HG03060 (cell line): ENCODE data around the gene PTPN4.

Source experiments
- ATAC-seq: cut with Tn5 transposase; IDR thresholded peaks from one replicate; pipeline ENCODE4 v1.9.1; 2021; ENCODE audit warnings: low read depth, moderate number of reproducible peaks; ENCODE audit not compliant: unreplicated experiment

Gene PTPN4

DNA sequence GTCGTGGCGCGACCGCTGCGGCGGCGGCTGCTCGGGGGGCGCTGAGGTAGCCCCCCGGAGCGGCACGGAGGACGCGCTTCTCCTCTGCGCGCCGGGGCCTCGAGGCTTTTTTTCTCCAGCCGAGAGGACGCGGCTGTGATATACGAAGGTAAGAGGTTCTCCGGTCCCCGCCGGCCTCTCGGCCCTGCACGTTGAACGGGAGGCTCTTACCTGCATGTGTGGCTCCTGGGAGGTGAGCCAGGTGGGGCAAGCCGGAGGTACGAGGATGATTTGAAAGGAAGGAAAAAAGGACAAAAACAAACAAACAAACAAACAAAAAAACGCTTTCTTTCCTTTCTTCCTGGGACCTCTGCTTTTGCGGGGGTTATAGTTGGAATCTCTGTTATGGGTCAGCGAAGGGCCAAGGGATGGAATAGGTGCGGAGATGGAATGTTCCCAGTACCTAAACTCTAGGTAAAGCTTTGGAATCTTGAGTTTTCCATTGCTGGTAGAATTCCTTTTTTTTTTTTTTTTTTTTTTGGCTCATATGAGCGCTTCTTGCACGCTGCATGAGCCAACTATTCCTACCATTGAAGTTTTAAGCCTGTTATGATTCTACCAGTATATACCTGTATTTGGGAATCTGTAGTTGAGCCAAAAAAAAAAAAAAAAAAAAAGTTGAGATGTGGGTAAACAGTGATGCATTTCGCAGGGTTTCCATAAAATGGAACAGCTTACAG, 674 bp downstream of the PTPN4 start:
- peak; percentile 3 for ATAC-seq

DNA sequence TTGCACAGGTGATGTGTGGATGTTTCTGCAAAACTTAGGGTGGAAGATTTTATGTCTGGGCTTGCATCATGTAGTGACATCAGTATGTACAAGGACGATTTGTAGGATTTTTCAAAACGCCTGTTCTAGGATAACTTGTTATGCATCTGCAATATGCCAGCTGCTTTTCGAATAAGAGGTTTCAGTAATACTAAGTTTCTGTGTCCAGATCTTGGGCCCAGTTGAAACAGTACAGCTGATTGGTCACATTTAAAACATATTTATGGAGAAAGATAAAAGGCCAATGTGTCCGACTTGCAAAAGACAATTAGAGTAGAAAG, 1.2 kb downstream of the PTPN4 start:
- no peak for ATAC-seq

DNA sequence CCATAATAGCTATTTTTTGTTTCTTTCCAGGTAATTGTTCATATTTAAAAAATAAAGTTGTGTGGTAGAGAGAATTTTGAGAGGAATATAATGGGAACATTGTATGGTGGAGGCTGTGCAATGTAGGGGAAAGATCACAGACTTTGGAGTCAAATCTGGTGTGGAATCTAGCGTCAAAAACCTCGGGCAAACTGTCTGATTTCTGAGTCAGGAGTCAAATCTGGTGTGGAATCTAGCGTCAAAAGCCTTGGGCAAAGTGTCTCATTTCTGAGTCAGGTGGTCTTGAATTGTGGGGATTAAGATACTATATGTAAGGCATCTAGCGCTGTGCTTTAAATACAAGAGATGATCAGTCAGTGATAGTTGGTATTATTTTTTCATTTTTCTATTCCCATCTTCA, 5.1 kb downstream of the PTPN4 start:
- ATAC-seq: no peak

DNA sequence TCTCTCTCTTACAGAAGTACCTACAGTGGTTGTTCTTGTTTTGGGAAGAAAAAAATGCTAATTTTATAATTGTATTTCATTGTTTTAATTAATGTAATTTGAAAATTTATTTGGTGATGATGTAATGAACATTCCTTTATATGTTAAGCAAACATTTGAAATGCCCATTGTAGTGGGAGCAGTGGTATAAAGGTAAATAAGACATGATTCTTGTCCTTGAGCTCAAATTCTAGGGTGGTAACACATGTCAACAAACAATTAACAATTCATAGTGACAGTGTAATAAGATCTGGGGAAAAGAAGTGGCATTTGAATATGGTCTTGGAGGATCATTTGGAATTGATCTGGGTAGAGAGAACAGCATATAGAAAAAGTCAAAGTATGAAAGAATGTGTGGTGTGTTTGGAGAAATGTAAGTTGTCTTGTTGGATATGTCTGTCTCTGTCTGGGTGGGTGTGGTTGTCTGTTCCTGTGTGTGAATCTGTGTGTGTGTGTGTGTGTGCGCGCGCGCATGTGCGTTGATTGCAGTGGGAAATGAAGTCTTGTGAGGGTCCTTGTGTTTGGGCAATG, 5.8 kb downstream of the PTPN4 start:
- ATAC-seq: no peak

DNA sequence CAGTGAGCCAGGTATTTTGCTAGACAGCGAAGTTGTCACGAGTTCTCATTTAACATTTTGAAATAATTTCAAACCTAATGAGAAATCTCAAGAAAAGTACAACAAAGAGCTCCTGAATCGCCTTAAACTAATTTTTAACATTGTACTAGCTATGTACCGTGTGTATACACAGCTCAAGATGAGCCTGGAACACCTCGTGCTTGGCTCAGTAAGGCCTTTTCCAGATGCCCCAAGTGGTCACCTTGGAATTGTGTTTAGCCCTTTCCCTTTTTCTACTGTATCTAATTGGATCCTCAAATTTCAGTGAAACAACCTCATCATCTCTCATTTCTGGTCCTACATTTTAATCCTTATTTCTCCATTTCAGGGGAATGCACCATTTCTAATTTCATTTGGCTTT, 7.2 kb downstream of the PTPN4 start:
- no peak for ATAC-seq

DNA sequence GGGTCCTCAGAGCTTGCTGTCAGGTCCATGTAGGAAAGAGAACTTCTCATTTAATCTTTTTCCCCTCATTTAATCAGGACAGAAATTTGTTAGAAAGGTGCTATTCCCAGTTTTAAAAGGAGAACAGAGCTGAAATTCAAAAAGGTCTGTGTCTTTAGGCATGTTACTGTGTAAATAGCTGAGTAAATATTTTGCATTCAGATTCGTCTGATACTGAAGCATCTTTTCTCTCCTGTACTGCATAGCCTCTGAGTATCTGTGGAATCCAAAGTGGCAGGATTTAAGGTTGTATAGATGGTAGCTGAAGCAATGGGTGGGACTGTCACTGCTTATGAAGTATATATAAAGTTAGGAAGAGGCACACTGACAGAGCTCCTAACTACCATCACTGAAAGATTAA, 9.0 kb downstream of the PTPN4 start:
- ATAC-seq: no peak

DNA sequence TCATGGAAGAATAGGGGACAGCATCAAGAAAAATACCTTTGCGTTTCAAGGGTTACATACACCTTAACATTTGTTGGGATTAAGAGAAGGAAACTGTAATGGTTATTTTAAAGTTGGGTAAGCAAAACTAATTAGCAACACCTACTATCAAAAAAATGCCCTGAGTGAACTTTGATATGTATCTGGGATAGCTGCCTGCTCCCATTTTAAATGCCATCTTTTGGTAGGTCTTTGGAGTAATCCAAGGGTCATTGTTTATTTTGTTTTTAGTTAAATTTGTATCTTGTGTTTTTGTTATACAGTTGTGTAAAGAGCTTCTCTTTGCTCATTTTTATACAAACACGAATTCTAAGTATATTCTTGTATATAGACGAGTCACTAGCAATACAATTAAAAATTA, 9.9 kb downstream of the PTPN4 start:
- no peak for ATAC-seq

DNA sequence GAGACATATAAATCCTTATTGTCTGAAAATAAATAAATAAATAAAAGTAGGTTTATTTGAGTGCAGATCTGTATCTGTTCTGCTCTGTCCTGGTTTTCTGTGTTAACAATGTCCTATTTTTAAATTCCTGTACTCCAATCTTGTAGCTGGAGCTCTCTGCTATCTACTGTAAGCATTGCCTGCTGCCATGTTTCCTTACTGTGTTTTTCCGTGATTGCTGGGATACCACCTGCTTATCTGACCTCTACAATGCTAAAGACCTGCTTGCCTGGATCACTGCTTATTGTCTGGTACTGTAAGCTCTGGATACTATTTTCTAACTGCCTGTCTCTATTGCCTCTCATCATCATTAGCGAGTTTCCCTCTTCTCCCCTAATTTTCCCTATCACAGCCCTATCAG, 11.6 kb downstream of the PTPN4 start:
- no peak for ATAC-seq

DNA sequence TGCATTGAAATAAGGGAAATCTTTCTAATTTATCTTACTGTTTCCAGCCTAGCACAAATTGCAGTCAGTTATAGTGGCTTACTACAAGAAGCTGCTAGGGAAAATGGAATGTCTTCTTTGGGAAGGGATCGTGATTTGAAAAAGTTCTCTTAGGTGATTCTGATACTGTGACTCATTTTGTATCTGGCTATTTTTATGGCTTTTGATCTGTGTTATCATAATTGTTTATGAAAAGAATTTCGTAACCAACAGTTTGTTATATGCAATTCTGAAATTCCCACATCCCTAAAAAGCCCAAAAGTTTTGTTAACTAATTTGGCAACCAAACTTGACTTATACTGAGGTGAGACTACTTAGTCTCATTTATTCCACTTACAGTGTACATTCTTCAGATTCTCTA, 12.4 kb downstream of the PTPN4 start:
- no peak for ATAC-seq

DNA sequence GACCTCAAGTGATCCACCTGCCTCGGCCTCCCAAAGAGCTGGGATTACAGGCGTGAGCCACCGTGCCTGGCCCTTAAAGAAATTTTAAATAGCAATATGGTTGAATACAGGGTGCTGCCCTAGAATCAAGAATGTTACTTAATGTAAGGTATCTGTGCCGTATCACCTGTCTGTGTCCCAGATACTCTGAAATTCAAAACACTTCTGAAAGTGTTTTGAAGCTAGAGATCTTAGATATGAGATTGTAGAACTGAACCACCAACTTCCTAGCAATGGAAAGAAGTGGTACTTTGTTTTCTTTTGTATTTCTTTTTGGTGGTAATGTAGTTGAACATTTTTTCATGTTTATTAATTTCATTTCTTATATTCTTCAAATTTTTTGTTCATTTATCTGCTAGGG, 13.0 kb downstream of the PTPN4 start:
- ATAC-seq: no peak

DNA sequence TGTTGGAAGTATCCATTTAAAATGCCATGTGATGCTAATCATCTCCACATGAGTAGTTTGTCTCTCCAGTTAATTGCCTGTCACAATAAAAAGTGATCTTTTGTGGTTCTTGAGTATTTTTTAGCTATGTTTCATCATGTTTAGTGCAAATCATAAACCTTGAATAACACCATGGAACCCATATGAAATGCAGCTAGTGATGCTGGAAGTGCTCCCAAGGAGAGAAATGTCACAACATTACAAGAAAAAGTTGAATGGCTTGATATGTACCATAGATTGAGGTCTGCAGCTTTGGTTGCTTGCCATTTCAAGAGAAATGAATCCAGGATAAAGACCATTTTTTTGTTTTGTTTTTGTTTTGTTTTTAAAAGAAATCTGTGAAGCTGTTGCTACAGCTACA, 14.3 kb downstream of the PTPN4 start:
- ATAC-seq: no peak

DNA sequence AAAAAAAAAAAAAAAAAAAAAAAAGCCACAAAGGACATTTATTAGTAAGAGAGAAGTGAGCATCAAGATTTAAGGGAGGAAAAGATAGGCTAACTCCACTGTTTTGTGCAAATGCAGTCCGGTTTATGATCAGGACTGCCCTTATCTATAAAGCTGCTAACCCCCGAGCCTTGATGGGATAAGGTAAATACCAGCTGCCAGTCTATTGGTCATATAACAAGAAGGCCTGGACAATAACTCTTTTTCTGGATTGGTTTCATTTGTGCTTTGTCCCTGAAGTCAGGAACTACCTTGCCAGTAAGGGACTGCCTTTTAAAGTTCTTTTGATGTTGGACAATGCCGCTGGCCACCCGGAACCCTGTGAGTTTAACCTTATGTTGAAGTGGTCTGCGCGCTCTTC, 15.4 kb downstream of the PTPN4 start:
- no peak for ATAC-seq

DNA sequence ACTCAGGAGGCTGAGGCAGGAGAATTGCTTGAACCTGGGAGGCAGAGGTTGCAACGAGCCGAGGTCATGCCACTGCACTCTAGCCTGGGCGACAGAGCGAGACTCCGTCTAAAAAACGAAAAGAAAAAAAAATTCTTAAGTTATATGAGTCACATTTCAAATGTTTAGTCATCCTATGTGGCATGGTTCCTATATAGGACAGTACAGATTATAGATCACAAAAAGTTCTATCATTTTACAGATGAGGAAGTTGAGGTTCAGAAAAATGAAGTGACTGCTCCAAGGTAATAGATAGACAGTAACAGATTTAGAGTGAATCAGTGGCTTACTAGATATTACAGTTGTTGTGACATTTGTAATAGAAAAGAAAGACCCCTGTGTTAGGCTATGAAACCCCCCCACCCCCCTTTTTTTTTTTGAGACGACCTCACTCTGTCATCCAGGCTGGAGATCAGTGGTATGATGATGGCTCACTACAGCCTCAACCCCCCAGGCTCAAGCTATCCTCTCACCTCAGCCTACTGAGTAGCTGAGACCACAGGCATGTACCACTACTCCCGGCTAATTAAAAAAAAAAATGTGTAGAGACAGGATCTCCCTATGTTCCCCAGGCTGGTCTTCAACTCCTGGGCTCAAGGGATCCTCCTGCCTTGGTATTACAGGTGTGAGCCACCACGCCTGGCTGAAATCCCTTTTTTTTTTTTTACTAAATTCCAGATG, 22.7 kb downstream of the PTPN4 start:
- peak; percentile 45 for ATAC-seq

DNA sequence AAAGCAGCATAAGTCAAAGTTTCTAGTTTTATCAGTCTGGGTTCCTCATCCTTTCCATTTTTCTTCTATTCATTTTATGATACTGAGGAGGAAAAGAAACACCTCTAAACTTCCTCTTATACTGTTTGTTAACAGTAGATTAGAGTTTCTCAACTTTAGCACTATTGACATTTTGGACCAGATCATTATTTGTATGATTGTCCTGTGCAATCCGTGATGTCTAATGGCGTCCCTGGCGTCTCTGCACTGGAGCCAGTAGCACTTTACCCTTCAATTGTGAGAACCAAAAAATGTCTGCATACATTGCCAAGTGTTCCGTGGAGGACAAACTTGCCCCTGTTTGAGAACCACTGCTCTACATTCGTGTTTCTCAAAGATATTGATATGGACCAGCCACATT, 25.2 kb downstream of the PTPN4 start:
- no peak for ATAC-seq

DNA sequence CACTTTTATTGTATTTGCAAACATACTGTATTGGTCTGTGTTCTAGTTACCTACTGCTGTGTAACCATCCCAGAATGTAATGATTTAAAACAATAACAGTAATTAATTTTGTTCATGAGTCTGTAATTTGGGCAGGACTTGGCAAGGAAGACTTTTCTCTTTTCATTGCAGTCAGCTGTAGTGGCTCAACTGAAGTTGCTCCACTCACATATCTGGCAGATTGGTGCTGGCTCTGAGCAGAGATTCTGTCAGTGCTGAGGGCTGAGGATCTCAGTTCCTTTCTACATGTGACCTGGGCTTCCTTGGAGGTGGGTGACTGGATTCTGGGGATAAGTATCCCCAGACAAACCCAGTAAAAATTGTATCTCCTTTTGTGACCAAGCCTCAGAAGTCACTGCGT, 26.6 kb downstream of the PTPN4 start:
- ATAC-seq: no peak

DNA sequence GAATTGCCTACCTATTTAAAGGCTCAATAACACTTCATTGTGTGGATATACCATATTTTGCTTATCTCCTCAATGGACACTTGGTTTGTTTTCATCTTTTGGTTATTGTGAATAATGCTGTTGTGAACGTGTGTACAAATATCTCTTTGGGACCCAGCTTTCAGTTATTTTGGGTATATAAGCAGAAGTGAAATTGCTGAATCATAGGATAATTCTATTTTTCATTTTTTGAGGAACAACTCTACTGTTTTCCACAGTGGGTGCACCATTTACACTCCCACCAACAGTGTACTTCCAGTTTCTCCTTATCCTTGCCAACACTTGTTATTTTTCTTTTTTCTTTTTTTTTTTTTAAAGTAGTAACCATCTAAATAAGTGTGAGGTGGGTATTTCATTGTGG, 29.0 kb downstream of the PTPN4 start:
- no peak for ATAC-seq

DNA sequence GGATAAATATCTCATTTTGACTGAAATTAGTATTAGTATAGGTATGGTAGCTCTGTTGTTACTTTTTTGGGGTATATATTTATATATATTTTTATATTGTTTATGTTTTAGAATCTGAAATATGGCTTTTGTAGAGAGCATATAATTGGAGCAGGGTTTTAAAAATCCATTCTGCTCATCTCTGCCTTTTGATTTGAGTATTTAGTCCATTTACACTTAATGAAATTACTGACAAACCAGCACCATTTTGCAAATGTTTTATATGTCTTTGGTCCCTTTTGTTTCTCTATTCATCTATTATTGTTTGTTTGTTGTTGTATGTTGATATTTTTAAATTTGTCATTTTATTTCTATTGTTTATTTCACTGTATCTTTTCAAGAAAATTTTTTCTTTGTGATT, 30.7 kb downstream of the PTPN4 start:
- no peak for ATAC-seq

DNA sequence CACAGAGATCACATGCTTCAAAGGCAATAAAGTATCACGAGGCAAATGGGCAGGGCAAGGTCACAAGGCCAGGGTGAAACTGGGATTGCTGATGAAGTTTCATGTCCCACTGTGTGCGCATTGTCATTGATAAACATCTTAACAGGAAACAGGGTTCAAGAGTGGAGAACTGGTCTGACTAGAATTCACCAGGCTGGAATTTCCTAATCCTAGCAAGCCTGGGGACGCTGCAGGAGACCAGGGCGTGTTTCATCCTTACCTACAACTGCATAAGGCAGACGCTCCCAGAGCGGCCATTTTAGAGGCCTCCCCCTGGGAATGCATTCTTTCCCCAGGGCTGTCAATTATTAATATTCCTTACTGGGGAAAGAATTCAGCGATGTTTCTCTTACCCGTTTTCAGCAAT, 33.2 kb downstream of the PTPN4 start:
- no peak for ATAC-seq

DNA sequence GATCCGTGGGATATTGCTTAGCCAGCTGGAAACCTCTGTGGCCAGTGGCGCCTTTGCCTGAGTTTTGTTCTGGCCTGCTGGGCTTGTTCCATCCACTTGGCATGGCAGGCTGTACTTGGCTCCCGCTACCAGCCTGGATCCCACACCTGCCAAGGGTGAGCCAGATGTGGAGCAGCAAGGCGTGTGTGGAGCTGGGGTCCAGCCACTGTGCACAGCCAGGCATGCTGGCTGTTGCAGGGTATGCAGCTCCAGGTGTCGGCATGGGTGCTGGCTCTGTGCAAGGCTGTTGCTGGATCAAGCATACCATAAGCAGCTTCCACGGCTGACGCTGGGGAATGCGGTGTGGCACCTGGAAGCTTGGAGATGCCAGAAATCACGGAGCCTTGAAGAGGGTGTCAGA, 34.5 kb downstream of the PTPN4 start:
- ATAC-seq: no peak

DNA sequence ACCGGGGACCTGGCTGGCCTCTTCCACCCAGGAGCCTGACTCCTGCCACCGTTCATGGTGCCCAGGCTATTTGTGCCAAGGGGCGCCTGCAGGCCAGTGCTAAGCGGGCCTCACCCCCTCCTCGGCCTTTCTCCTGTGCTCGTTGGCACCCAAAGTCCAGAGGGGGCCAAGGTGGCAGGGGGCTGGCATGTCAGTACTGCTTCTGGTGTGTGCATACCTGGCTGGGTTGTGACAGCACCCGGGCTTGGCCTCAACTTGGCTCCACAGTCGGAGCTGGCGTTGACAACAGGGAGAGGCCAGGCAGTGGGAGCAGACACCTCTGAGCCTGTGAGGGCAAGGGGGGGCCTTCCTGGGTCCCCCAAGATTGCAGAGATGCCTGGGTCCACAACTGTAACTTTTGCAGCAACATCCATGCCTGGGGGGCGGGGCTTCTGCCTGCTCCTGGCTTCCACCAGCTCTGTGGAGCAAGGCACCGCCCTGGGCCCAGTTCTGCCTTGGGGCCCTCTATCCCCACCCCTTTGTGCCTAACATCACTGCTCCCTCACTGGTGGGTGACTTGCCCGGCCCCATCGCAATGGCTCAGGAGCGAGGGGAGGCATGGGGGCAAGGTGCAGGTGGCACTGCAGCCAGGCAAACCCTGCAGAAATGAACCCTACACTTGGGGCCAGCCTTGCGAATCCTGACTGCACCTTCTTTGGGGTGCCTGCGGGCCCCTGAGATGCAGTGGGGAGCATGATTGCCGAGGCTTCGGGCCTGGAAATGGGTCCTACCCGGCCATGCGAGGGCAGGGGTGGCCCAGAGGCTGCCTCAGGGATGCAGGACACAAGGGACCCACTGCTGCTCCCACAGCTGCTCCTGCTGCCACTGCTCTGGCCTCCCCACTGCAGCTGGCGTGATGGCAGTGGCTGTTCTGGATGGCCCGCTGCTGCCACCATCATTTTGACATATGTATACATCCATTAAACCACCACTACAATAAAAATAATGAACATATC, 35.9 kb downstream of the PTPN4 start:
- ATAC-seq: no peak

DNA sequence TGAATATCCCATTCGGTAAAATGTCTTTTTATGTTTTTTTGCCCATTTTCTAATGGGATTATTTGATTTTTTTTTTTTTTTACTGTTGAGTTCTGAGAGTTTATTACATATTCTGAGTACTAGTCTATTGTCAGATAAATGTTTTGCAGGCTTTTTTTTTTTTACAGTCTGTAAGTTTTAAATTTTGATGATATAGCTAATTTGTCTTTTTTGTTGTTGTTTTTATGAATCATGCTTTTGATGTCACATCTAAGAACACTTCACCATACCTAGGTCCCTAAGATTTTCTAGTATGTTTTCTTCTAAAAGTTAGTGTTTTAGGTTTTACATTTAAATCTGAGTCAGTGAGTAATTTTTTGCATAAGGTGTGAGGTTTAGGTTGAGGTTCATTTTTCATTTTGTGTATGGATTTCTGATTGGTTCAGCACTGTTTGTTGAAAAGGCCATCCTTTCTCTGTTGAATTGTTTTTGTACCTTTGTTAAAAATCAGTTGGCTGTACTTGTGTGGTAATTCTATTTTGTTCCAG, 40.7 kb downstream of the PTPN4 start:
- no peak for ATAC-seq
